Common myeloid progenitor, CD34-positive (primary cell): ENCODE data around the gene COQ9.
"Not testable (repeated sequence)": the region's sequence is repeated elsewhere in the genome, so short reads cannot be mapped to it uniquely, and the experiment has no call there.

Source experiments
- CTCF ChIA-PET: fragments of 350-600 bp; sonication (Branson Sonifier 250); formaldehyde crosslinking; loops from one replicate; lab custom pipeline; 2021; ENCODE audit warnings: antibody characterized with exemption; lab: Charles Lee
- POLR2A ChIA-PET: fragments of 350-600 bp; sonication (Branson Sonifier 250); formaldehyde crosslinking; loops from one replicate; lab custom pipeline; 2021; ENCODE audit warnings: antibody characterized with exemption; lab: Charles Lee
- DNase-seq, 3 donors: peaks; one replicate each; pipeline versions ENCODE4 v3.0.0 to v3.0.0-alpha.2; 2013
- H3K27ac ChIP-seq, 2 experiments: 1 replicate in 1 of 2; 2 replicates in 1 of 2; pipeline ENCODE4 v1.7.0; 2013; ENCODE audit warnings: inconsistent platforms in 2 of 2, low read length in 2 of 2, mild to moderate bottlenecking in 2 of 2, low read depth in 1 of 2, moderate library complexity in 1 of 2; ENCODE audit not compliant: severe bottlenecking in 2 of 2, insufficient read depth in 1 of 2, poor library complexity in 1 of 2
- H3K27me3 ChIP-seq, 5 experiments: replicated peaks in 2 of 5; 1 replicate in 3 of 5; 2 replicates in 2 of 5; pipeline versions ENCODE4 v1.6.1 to v1.7.0; 2013; ENCODE audit warnings: low read length in 4 of 5, mild to moderate bottlenecking in 2 of 5, moderate library complexity in 2 of 5, inconsistent platforms in 1 of 5; ENCODE audit not compliant: insufficient read depth in 5 of 5, control insufficient read depth in 4 of 5
- H3K36me3 ChIP-seq, 4 experiments: 1 replicate in 2 of 4; 2 replicates in 2 of 4; pipeline versions ENCODE4 v1.6.1 to v1.7.0; 2013; ENCODE audit warnings: low read length in 3 of 4, control low read depth in 1 of 4, mild to moderate bottlenecking in 1 of 4; ENCODE audit not compliant: control insufficient read depth in 4 of 4, insufficient read depth in 4 of 4
- H3K4me1 ChIP-seq, 4 experiments: 1 replicate in 3 of 4; 2 replicates in 1 of 4; pipeline versions ENCODE4 v1.6.1 to v1.7.1; 2013; ENCODE audit warnings: low read length in 3 of 4, mild to moderate bottlenecking in 3 of 4, control low read depth in 1 of 4, inconsistent platforms in 1 of 4, moderate library complexity in 1 of 4; ENCODE audit not compliant: control insufficient read depth in 4 of 4, insufficient read depth in 4 of 4; ENCODE audit errors: control extremely low read depth in 1 of 4
- H3K4me3 ChIP-seq, 7 experiments: 1 replicate in 4 of 7; 2 replicates in 3 of 7; pipeline versions ENCODE4 v1.5.1 to v1.7.0; 2013; ENCODE audit warnings: mild to moderate bottlenecking in 7 of 7, low read length in 6 of 7, moderate library complexity in 6 of 7, inconsistent platforms in 2 of 7, low read depth in 2 of 7, control low read depth in 1 of 7; ENCODE audit not compliant: insufficient read depth in 4 of 7, control insufficient read depth in 1 of 7; ENCODE audit errors: extremely low read depth in 1 of 7
- H3K9me3 ChIP-seq, 5 experiments: 1 replicate in 4 of 5; 2 replicates in 1 of 5; pipeline versions ENCODE4 v1.6.1 to v1.7.1; 2013; ENCODE audit warnings: low read length in 4 of 5, mild to moderate bottlenecking in 2 of 5, inconsistent platforms in 1 of 5, low read depth in 1 of 5, moderate library complexity in 1 of 5; ENCODE audit not compliant: control insufficient read depth in 4 of 5, insufficient read depth in 2 of 5; ENCODE audit errors: control extremely low read depth in 1 of 5
- WGBS: methylation state at CpG from one replicate; pipeline ENCODE4 v1.1.5; 2013; ENCODE audit not compliant: insufficient coverage; 5-methylcytosine and 5-hydroxymethylcytosine counted together

COQ9 gene

DNA sequence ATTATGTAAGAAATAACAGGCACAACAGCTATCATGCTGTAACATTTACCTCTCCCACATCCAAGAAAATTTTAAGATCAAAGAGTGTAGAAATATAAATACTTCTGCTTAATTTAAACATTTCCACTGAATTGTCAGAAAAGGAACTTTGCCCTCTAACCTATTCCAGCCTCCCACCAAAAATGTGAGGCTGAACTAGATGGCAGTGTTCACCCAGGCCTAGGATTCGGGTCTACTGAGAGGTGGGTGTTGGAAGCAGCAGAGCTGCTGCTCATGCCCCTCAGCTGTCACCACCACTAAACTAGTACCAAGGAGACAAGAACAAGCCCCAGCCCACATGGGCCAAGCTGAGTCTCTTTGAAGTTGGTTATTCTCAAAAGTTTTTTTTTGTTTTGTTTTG, 11.4 kb upstream of the COQ9 start:
- no peak overlapping the region for H3K27ac ChIP-seq
- WGBS = 100% methylated on average over 1 of the region's 1 CpG
- ChIA-PET CTCF (interaction anchor here (1.4 to 2.0 kb wide), 2 partner anchors 19 to 84 kb away, joined by 6 to 7 read pairs; no protein-coding TSS in a partner anchor), POLR2A (no interaction called here)
- peaks cover 25 to 90% (median 62%) of the 10 kb centered on the region in 4 experiments for H3K36me3 ChIP-seq
- no peaks in the 10 kb centered on the region for H3K4me1 ChIP-seq
- no peak for DNase-seq
- no peak overlapping the region for H3K4me3 ChIP-seq
- no peaks in the 10 kb centered on the region for H3K27me3 ChIP-seq
- H3K9me3 ChIP-seq = peaks cover under 1 to 10% (median 4%) of the 10 kb centered on the region in 5 experiments

DNA sequence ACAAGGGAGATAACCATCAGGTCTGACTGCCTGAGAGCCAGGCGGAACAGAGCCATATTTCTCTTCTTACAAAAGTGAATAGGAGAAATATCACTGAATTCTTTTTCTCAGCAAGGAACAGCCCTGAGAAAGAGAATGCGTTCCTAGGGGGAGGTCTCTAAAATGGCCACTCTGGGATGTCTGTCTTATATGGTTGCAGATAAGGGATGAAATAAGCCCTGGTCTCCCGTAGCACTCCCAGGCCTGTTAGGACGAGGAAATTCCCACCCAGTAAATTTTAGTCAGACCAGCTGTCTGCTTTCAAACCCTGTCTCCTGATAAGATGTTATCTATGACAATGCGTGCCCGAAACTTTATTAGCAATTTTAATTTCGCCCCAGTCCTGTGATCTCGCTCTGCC, 7.3 kb upstream of the COQ9 start:
- CTCF ChIA-PET = interaction anchor here (1.2 to 1.8 kb wide), 2 partner anchors 22 to 77 kb away, joined by 3 to 8 read pairs; partner anchors contain the start of gene POLR2C
- POLR2A ChIA-PET, H3K27ac ChIP-seq: not testable (repeated sequence)

DNA sequence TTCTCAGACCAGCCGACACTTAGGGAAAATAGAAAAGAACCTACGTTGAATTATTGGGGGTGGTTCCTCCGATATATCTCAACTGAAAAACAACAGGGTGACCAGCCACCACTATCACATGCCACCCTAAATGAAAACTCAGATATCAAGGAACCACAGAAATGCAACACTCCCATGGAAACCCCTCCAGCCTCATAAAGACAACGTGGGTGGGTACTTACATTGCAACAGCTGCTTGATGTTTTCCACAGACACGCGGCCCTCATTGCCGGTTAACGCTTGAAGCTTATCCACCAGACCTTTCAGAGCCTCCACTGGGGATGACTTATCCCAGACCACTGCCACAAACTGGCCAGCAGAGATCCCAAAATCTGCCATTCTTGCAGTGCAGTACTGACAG, 6.7 kb upstream of the COQ9 start:
- H3K4me1 ChIP-seq, H3K4me3 ChIP-seq, H3K27ac ChIP-seq, POLR2A ChIA-PET, H3K27me3 ChIP-seq, DNase-seq: not testable (repeated sequence)
- Histone ChIP-seq H3K36me3 (peaks cover 3 to 50% (median 29%) of the 10 kb centered on the region in 4 experiments), H3K9me3 (peaks cover 3 to 12% (median 11%) of the 10 kb centered on the region in 5 experiments)
- 100% methylated on average over 2 of the region's 8 CpGs for WGBS
- CTCF ChIA-PET = interaction anchor here (0.6 kb wide), 1 partner anchor 138 kb away, joined by 3 read pairs; no protein-coding TSS in a partner anchor

More for the DNA sequence above, 7.3 kb upstream of the COQ9 start:
- peaks cover 5 to 55% (median 32%) of the 10 kb centered on the region in 4 experiments for H3K36me3 ChIP-seq
- H3K4me1 ChIP-seq, H3K27me3 ChIP-seq, H3K4me3 ChIP-seq: not testable (repeated sequence)
- DNase-seq = peak in 2 of 3 donors; percentile 8 to 28
- WGBS = 100% methylated on average over 7 of the region's 8 CpGs
- peaks cover 3 to 12% (median 11%) of the 10 kb centered on the region in 5 experiments for H3K9me3 ChIP-seq

DNA sequence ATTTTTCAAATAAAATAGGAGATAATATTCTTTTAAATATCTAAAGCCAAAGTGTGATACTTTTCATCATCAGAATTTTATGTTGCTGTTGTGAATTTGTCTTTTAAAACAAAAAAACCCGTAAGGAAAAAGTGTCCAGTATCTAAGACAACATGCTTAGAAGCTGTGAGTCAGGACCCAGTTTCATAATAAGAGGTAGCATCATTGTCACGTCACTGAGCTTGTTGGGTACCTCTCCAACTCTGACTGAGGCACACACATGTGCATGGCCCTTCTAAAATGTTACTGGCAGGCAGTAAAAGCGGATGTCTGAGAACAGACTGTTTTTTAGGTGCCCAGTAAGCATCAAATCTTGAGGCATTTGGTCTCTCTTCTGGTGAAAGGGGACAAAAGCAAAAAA, 2.6 kb upstream of the COQ9 start:
- ChIA-PET POLR2A (no interaction called here), CTCF (interaction anchor here (0.9 to 3.9 kb wide), 5 partner anchors 13 to 144 kb away, joined by 3 to 16 read pairs (median 6); no protein-coding TSS in a partner anchor)
- Histone ChIP-seq H3K27ac (no peak overlapping the region), H3K4me1 (peaks cover 8 to 19% (median 18%) of the 10 kb centered on the region in 4 experiments), H3K4me3 (no peak overlapping the region), H3K27me3 (no peaks in the 10 kb centered on the region), H3K36me3 (peaks cover 0 to 16% (median 12%) of the 10 kb centered on the region in 4 experiments), H3K9me3 (peaks cover 3 to 12% (median 11%) of the 10 kb centered on the region in 5 experiments)
- DNase-seq = no peak
- WGBS = 93% methylated on average over 3 of the region's 3 CpGs

DNA sequence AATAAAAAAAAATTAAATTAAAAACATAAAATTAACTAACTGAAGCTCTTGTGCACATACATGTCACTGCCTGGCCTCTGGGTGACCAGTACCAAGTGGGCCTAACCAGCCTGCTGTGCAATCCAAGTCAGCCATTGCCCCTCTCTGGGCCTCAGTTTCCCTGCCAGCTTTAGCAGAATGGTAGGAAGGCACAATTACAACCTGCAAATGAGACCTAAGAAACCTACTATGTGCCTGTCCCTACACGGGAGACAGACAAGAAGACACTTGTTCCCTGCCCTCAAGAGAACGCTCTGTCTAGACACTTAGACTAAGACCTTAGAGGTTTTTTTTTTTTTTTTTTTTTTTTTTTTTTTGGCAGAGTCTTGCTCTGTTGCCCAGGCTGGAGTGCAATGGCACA, 1.8 kb upstream of the COQ9 start:
- CTCF ChIA-PET = interaction anchor here (1.2 to 5.3 kb wide), 3 partner anchors 15 to 74 kb away, joined by 3 to 41 read pairs (median 16); partner anchors contain the start of gene POLR2C
- Histone ChIP-seq H3K27ac (no peak overlapping the region), H3K9me3 (peaks cover 3 to 9% (median 5%) of the 10 kb centered on the region in 5 experiments), H3K27me3 (no peaks in the 10 kb centered on the region), H3K4me3 (no peak overlapping the region), H3K4me1 (peaks cover 8 to 19% (median 18%) of the 10 kb centered on the region in 4 experiments), H3K36me3 (peaks cover 0 to 14% (median 7%) of the 10 kb centered on the region in 4 experiments)
- WGBS = no CpG with 5 or more reads among the region's 2 CpGs
- POLR2A ChIA-PET = no interaction called here
- no peak for DNase-seq

DNA sequence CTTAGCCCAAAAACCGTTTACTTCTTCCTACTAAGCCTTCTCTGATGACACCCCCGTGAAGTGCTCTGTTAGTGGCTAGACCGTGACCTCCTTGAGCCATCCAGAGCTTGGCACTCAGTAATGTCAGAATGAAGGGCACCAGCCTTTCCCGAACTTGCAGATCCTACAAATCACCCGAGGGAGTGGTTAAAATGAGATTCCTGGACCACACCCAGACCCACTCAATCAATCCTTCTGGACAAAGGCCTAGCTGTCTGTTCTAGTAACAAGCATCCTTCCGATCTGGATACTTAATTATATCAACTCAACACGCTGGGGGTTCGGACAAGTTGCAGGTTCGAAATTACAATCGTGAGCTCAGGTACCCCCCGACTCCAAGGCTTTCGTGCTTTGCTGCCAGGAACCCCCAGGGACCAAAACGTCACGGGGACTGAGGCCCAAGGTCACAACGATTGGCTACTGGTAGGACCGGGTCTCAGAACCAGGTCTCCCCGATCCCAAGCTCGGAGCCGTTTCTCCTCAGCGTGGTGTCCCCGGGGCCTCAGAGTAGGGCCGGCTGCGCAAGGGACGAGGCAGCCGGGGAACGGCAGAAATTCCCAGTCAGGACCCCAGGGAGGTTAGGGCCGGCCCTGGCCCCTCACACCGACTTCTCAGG, 621 bp upstream of the COQ9 start:
- H3K27ac ChIP-seq = peak overlapping the region; percentile 85 to 92
- H3K4me3 ChIP-seq = peak overlapping the region; percentile 77 to 98 (median 93)
- 7% methylated on average over 26 of the region's 28 CpGs for WGBS
- ChIA-PET CTCF (interaction anchor here (0.8 to 5.3 kb wide), 9 partner anchors 9 to 147 kb away, joined by 3 to 41 read pairs (median 5); partner anchors contain the start of gene POLR2C), POLR2A (interaction anchor here (0.6 to 1.7 kb wide), 5 partner anchors 10 to 35 kb away, joined by 3 to 7 read pairs (median 3); partner anchors contain the start of gene POLR2C)
- H3K4me1 ChIP-seq = peaks cover 8 to 19% (median 18%) of the 10 kb centered on the region in 4 experiments
- peaks cover 0 to 12% (median 4%) of the 10 kb centered on the region in 4 experiments for H3K36me3 ChIP-seq
- peak; percentile 21 to 61 (median 52) for DNase-seq
- no peaks in the 10 kb centered on the region for H3K9me3 ChIP-seq
- no peaks in the 10 kb centered on the region for H3K27me3 ChIP-seq
